Hepatic stellate cell (primary cell): ENCODE data around the gene MARCHF3.
"Not testable (repeated sequence)": the region's sequence is repeated elsewhere in the genome, so short reads cannot be mapped to it uniquely, and the experiment has no call there.

ENCODE experiments used
- DNase-seq: peaks from one replicate; pipeline ENCODE4 v3.0.0; 2011; ENCODE audit warnings: low spot score

Gene MARCHF3

GRCh38 chr5:126953640-126954039, 76.7 kb downstream of the MARCHF3 start:
- no peak for DNase-seq

GRCh38 chr5:126949475-126949874, 80.9 kb downstream of the MARCHF3 start:
- DNase-seq = no peak

- no peak for DNase-seq
Observed at GRCh38 chr5:126948453-126948852, 81.9 kb downstream of the MARCHF3 start.

GRCh38 chr5:126948011-126948355, 82.4 kb downstream of the MARCHF3 start:
- DNase-seq = no peak

- no peak for DNase-seq
Observed at GRCh38 chr5:126947146-126948010, 83.0 kb downstream of the MARCHF3 start.

GRCh38 chr5:126942908-126943307, 87.5 kb downstream of the MARCHF3 start:
- DNase-seq = not testable (repeated sequence)

GRCh38 chr5:126941403-126941802, 89.0 kb downstream of the MARCHF3 start:
- no peak for DNase-seq

GRCh38 chr5:126939887-126940286, 90.5 kb downstream of the MARCHF3 start:
- DNase-seq = no peak

GRCh38 chr5:126938466-126938865, 91.9 kb downstream of the MARCHF3 start:
- DNase-seq = peak; percentile 64

GRCh38 chr5:126937771-126938170, 92.6 kb downstream of the MARCHF3 start:
- no peak for DNase-seq

- DNase-seq = no peak
Observed at GRCh38 chr5:126936775-126937418, 93.5 kb downstream of the MARCHF3 start.

- DNase-seq = no peak
Observed at GRCh38 chr5:126931963-126932660, 98.2 kb downstream of the MARCHF3 start.

- no peak for DNase-seq
Observed at GRCh38 chr5:126928041-126928440, 102.3 kb downstream of the MARCHF3 start.

- DNase-seq = no peak
Observed at GRCh38 chr5:126927429-126927828, 102.9 kb downstream of the MARCHF3 start.

GRCh38 chr5:126926187-126926586, 104.2 kb downstream of the MARCHF3 start:
- DNase-seq = no peak

GRCh38 chr5:126925482-126925881, 104.9 kb downstream of the MARCHF3 start:
- DNase-seq = no peak

- DNase-seq = no peak
Observed at GRCh38 chr5:126924331-126925033, 105.9 kb downstream of the MARCHF3 start.

GRCh38 chr5:126921241-126922091, 108.9 kb downstream of the MARCHF3 start:
- DNase-seq = no peak

GRCh38 chr5:126920291-126920690, 110.1 kb downstream of the MARCHF3 start:
- DNase-seq = no peak

GRCh38 chr5:126919566-126919965, 110.8 kb downstream of the MARCHF3 start:
- DNase-seq = no peak

- no peak for DNase-seq
Observed at GRCh38 chr5:126918615-126918957, 111.8 kb downstream of the MARCHF3 start.
